GM13977 (cell line): Measurements from ENCODE around the gene GRIN2C.
"Not testable (repeated sequence)": the region's sequence is repeated elsewhere in the genome, so short reads cannot be mapped to it uniquely, and the experiment has no call there.

Experiments used
- DNase-seq: peaks from one replicate; pipeline ENCODE4 v3.0.0; 2012; ENCODE audit warnings: low spot score
- in situ Hi-C: fragments of 300-500 bp; cut with MboI; formaldehyde crosslinking; loops from one replicate; pipeline ENCODE4 v1.12.0; 2022; ENCODE audit warnings: low sequenced_read_pairs, low pct_unique_long_range_greater_than_20kb, mixed read lengths, inconsistent platforms; ENCODE audit not compliant: unreplicated experiment
- TF ChIP-seq, protein P1 (sequence below): IDR thresholded peaks from 2 replicates; pipeline ENCODE4 v1.5.1; 2012; ENCODE audit warnings: mild to moderate bottlenecking, control low read depth; ENCODE audit not compliant: insufficient read depth; ENCODE audit errors: extremely low read depth, missing control alignments

The GRIN2C gene

DNA sequence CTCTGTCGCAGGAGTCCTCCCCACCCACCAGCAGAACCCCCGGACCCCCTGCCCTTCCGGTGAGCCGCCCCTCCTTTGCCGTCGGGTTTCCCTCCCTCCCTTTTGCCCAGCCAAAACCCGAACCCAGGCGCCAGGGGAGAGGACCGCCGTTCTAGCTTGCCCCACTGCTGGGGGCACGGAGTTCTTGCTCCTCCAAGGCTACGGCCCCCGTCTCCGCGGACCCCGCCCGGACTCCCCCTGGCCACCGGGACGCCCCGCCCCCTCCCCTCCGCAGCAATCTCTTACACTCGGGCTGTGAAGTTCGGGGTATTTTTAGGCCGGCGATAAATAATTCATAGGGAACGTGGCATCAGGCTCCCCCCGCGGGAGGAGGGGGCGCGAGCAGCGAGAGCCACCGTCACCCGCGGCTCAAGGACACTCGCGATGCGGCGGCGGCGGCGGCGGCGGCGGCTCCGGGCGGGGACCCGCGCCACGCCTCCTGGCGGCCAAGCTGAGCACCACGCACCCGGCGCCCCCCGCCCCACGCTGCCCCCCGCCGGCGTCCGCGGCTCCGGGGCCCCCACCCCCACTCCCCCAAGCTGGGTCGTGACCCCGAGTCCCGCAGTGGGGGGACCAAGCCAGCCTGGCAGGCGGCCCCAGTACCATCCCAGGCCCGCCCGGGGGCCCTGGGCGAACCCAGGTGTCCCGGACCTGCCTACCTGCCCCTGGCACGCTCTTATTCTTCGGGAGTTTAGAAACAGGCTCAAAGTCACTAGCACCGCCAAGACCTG lies at the start of gene GRIN2C:
Gene GRIN2C (minus strand): TSS at position 427 of the 770 bp plus-strand sequence. CDS start 4,793 bp downstream, outside the sequence.
- TF ChIP-seq, protein P1, sequence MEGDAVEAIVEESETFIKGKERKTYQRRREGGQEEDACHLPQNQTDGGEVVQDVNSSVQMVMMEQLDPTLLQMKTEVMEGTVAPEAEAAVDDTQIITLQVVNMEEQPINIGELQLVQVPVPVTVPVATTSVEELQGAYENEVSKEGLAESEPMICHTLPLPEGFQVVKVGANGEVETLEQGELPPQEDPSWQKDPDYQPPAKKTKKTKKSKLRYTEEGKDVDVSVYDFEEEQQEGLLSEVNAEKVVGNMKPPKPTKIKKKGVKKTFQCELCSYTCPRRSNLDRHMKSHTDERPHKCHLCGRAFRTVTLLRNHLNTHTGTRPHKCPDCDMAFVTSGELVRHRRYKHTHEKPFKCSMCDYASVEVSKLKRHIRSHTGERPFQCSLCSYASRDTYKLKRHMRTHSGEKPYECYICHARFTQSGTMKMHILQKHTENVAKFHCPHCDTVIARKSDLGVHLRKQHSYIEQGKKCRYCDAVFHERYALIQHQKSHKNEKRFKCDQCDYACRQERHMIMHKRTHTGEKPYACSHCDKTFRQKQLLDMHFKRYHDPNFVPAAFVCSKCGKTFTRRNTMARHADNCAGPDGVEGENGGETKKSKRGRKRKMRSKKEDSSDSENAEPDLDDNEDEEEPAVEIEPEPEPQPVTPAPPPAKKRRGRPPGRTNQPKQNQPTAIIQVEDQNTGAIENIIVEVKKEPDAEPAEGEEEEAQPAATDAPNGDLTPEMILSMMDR: peak; percentile 55
- in situ Hi-C loops: loop anchor here (10.0 kb wide), 1 partner anchor 115 kb away; the partner anchor contains the start of gene NHERF1
- peak; percentile 79 for DNase-seq

DNA sequence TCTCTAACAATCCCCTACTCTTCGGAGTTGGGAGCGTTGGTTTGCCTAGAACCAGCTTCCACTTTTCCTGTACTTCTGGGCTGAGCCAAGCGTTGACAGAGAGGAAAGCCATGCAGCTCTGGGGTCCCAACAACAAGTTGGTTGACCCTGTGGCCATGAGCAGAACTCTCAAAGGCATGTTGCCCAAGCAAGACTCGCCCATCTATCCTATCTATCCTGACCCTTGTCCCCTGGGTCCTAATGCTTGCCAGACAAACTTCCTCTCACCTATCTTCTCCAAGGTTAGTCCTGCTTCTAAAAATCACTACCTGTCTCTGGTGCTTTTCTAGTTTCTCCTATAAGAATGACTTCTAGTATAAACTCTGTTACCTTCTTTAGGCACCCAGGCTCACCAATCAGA lies 49.4 kb upstream of the GRIN2C start:
- in situ Hi-C loops, DNase-seq: not testable (repeated sequence)

DNA sequence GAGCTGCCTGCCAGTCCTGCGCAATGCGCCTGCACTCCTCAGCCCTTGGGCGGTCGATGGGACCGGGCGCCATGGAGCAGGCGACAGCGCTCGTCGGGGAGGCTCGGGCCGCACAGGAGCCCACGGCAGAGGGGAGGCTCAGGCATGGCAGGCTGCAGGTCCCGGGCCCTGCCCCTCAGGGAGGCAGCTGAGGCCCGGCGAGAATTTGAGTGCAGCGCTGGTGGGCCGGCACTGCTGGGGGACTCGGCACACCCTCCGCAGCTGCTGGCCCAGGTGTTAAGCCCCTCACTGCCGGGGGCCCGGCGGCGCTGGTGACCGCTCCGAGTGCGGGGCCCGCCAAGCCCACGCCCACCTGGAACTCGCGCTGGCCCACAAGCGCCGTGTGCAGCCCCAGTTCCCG lies 47.3 kb upstream of the GRIN2C start:
- DNase-seq: no peak
- in situ Hi-C loops: no loop called here
- TF ChIP-seq, protein P1: no peak

DNA sequence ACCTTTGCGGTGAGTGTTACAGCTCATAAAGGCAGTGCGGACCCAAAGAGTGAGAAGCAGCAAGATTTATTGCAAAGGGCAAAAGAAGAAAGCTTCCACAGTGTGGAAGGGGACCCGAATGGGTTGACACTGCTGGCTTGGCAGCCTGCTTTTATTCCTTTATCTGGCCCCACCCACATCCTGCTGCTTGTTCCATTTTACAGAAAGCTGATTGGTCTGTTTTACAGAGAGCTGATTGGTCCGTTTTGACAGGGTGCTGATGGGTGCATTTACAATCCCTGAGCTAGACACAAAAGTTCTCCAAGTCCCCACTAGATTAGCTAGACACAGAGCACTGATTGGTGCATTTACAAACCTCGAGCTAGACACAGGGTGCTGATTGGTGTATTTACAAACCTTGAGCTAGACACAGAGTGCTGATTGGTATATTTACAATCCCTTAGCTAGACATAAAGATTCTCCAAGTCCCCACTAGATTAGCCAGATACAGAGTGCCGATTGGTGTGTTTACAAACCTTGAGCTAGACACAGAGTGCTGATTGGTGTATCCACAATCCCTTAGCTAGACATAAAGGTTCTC lies 46.6 kb upstream of the GRIN2C start:
- DNase-seq, in situ Hi-C loops: not testable (repeated sequence)

DNA sequence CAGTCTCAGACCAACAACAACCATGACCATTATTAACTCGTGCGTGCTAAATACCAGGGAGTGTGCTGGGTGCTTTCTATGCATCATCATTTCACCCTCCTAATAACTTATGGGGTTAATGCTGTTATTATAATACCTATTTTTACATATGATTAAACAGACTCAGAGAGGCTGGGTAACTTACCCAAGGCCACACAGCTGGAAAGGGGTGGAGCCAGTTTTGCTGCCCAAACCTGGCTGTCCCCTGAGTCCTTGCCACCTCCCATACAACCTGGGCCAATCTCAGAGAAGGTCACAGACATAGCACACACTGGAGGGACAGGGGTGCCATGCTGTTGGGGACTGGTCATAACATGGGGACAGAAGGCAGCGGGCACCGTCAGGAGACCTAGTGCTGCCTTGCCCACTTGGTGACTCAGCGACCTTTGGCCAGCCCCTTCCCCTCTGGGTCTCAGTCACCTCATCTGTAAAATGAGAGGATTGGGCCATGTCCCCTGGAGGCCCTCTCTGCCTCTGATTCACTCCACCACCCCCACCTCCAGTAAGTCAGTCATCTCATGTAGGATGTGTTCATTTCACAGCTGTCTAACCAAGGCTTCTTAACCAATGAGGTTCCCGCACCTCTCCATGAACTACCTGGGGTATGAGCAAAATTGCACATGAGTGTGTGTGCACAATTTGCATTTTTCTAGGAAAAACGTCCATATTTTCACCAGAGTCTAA lies 45.2 kb upstream of the GRIN2C start:
- DNase-seq: no peak
- in situ Hi-C loops: no loop called here
- TF ChIP-seq, protein P1: no peak

DNA sequence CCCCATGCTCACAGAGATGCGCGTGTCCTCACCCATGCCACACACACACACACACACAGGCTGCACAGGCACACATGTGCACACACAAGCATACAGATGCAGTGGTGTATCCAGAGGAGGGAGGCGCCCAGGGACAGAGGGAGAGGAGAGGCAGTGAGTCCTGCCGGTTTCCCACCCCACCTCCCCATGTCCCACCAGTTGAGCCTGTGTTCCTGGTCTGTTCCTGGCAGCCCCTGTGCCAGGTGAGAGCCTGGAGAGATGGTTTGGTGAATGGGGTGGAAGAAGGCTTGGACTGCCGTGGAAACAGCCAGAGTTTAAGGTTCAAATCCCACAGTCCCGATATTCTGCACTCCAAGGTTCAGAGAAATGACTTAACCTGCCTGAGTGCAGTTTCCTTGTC lies 44.0 kb upstream of the GRIN2C start:
- in situ Hi-C loops: no loop called here
- no peak for DNase-seq
- TF ChIP-seq, protein P1: no peak

DNA sequence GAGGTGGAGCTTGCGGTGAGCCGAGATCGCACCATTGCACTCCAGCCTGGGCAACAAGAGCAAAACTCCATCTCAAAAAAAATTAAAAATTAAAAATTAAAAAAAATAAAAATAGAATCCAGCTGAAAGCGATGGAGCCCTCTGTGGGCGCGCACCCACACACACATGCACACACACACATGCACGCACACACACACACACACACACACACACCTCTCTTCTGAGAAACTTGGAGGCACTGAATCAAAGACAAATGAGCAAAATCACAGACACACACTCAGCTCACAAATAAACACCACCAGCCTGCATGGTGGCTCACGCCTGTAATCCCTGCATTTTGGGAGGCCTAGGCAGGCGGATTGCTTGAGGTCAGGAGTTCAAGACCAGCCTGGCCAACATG lies 43.3 kb upstream of the GRIN2C start:
- no peak for DNase-seq
- TF ChIP-seq, protein P1: no peak
- in situ Hi-C loops: no loop called here
